ENCODE results near the gene P4HTM.
A peak's percentile ranks its signal among the peaks of the same experiment; 100 is the strongest.

DNA sequence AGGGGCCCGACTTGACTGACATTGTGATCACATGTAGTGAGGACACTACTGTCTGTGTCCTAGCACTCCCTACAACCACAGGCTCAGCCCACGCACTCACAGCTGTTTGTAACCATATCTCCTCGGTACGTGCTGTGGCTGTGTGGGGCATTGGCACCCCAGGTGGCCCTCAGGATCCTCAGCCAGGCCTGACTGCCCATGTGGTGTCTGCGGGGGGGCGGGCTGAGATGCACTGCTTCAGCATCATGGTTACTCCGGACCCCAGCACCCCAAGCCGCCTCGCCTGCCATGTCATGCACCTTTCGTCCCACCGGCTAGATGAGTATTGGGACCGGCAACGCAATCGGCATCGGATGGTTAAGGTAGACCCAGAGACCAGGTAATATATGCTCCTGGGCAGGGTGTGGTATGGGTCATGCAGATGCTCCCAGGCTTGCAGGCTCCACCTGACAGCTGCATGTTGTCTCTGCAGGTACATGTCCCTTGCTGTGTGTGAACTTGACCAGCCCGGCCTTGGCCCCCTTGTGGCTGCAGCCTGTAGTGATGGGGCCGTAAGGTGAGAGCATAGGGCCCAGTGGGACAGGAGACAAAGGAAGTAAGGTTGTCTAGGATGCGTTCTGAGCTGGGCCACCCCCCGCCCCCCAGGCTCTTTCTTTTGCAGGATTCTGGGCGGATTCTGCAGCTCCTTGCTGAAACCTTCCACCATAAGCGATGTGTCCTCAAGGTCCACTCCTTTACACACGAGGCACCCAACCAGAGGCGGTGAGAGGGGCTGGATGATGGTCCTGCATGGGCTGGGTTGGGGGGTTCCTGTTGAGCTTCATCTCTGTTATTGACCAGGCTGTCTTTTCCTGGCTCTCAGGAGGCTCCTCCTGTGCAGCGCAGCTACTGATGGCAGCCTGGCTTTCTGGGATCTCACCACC is 24.0 kb downstream of the P4HTM start:
- TF ChIP-seq, protein P1, sequence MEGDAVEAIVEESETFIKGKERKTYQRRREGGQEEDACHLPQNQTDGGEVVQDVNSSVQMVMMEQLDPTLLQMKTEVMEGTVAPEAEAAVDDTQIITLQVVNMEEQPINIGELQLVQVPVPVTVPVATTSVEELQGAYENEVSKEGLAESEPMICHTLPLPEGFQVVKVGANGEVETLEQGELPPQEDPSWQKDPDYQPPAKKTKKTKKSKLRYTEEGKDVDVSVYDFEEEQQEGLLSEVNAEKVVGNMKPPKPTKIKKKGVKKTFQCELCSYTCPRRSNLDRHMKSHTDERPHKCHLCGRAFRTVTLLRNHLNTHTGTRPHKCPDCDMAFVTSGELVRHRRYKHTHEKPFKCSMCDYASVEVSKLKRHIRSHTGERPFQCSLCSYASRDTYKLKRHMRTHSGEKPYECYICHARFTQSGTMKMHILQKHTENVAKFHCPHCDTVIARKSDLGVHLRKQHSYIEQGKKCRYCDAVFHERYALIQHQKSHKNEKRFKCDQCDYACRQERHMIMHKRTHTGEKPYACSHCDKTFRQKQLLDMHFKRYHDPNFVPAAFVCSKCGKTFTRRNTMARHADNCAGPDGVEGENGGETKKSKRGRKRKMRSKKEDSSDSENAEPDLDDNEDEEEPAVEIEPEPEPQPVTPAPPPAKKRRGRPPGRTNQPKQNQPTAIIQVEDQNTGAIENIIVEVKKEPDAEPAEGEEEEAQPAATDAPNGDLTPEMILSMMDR (conservative IDR thresholded peaks at IDR 0.05; ENCODE audit: low read length) = peak; percentile 71
- TF ChIP-seq EZH2phosphoT487 (IDR thresholded peaks at IDR 0.05; ENCODE audit: borderline replicate concordance) = no peak
